GM23338 (cell line): ENCODE results near the gene NPY.

Experiments used
- CREB1 ChIP-seq: fragments of 250-450 bp; sonication (Bioruptor Pico); IDR thresholded peaks from 2 replicates; pipeline ENCODE4 v1.5.0; 2020; ENCODE audit warnings: low read depth, mild to moderate bottlenecking, moderate library complexity
- EZH2 ChIP-seq: fragments of 200-600 bp; sonication (generic); IDR thresholded peaks from one replicate; pipeline ENCODE4 v1.8.0; 2017; ENCODE audit warnings: antibody characterized with exemption, mild to moderate bottlenecking, low read depth; ENCODE audit not compliant: unreplicated experiment
- EZH2phosphoT487 ChIP-seq: fragments of 200-600 bp; sonication (generic); IDR thresholded peaks from one replicate; pipeline ENCODE4 v1.8.1; 2018; ENCODE audit warnings: antibody characterized with exemption; ENCODE audit not compliant: unreplicated experiment
- JUNB ChIP-seq: IDR thresholded peaks from one replicate; pipeline ENCODE4 v1.6.1; 2016; ENCODE audit warnings: antibody characterized with exemption; ENCODE audit not compliant: unreplicated experiment
- NANOG ChIP-seq: IDR thresholded peaks from 2 replicates; pipeline ENCODE4 v1.6.1; 2016; ENCODE audit warnings: antibody characterized with exemption, borderline replicate concordance
- POLR2AphosphoS5 ChIP-seq: IDR thresholded peaks from 2 replicates; pipeline ENCODE4 v1.6.1; 2016; ENCODE audit warnings: antibody characterized with exemption, low read depth
- ZNF114 ChIP-seq: fragments of 250-450 bp; sonication (Bioruptor Pico); IDR thresholded peaks from 2 replicates; pipeline ENCODE4 v1.5.0; 2020; ENCODE audit warnings: mild to moderate bottlenecking, moderate library complexity
- ZNF331 ChIP-seq: fragments of 250-450 bp; sonication (Bioruptor Pico); IDR thresholded peaks from 2 replicates; pipeline ENCODE4 v1.5.0; 2020; ENCODE audit warnings: low read depth, mild to moderate bottlenecking, moderate library complexity
- TF ChIP-seq, protein P1 (sequence below), 2 experiments: fragments of 200-600 bp in 1 of 2; sonication (generic) in 1 of 2; conservative IDR thresholded peaks; 2 replicates each; pipeline versions ENCODE4 v1.5.1 to v1.6.1; 2016 to 2017; ENCODE audit warnings: antibody characterized with exemption in 2 of 2, low read depth in 2 of 2, mild to moderate bottlenecking in 2 of 2, moderate library complexity in 1 of 2
- TF ChIP-seq, protein P2 (sequence below): IDR thresholded peaks from 2 replicates; pipeline ENCODE4 v1.6.1; 2016; ENCODE audit warnings: antibody characterized with exemption
- TF ChIP-seq, protein P3 (sequence below): IDR thresholded peaks from one replicate; pipeline ENCODE4 v1.6.1; 2018; ENCODE audit warnings: antibody characterized with exemption; ENCODE audit not compliant: unreplicated experiment
- TF ChIP-seq, protein P4 (sequence below): fragments of 250-450 bp; sonication (Bioruptor Pico); IDR thresholded peaks from 2 replicates; pipeline ENCODE4 v1.5.0; 2020; ENCODE audit warnings: mild to moderate bottlenecking, moderate library complexity

GRCh38 chr7:24283554-24283896 is 465 bp upstream of the NPY start:
- TF ChIP-seq, protein P1, sequence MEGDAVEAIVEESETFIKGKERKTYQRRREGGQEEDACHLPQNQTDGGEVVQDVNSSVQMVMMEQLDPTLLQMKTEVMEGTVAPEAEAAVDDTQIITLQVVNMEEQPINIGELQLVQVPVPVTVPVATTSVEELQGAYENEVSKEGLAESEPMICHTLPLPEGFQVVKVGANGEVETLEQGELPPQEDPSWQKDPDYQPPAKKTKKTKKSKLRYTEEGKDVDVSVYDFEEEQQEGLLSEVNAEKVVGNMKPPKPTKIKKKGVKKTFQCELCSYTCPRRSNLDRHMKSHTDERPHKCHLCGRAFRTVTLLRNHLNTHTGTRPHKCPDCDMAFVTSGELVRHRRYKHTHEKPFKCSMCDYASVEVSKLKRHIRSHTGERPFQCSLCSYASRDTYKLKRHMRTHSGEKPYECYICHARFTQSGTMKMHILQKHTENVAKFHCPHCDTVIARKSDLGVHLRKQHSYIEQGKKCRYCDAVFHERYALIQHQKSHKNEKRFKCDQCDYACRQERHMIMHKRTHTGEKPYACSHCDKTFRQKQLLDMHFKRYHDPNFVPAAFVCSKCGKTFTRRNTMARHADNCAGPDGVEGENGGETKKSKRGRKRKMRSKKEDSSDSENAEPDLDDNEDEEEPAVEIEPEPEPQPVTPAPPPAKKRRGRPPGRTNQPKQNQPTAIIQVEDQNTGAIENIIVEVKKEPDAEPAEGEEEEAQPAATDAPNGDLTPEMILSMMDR (conservative IDR thresholded peaks at IDR 0.05; ENCODE audit: low read depth in 2 of 2) = no peak
- TF ChIP-seq EZH2 (no peak), POLR2AphosphoS5 (no peak), CREB1 (CRISPR knock-in tag) (no peak), EZH2phosphoT487 (no peak), NANOG (no peak), ZNF114 (CRISPR knock-in tag) (no peak), JUNB (no peak), ZNF331 (CRISPR knock-in tag) (no peak)
- TF ChIP-seq, protein P2, sequence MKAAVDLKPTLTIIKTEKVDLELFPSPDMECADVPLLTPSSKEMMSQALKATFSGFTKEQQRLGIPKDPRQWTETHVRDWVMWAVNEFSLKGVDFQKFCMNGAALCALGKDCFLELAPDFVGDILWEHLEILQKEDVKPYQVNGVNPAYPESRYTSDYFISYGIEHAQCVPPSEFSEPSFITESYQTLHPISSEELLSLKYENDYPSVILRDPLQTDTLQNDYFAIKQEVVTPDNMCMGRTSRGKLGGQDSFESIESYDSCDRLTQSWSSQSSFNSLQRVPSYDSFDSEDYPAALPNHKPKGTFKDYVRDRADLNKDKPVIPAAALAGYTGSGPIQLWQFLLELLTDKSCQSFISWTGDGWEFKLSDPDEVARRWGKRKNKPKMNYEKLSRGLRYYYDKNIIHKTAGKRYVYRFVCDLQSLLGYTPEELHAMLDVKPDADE = no peak
- TF ChIP-seq, protein P3, sequence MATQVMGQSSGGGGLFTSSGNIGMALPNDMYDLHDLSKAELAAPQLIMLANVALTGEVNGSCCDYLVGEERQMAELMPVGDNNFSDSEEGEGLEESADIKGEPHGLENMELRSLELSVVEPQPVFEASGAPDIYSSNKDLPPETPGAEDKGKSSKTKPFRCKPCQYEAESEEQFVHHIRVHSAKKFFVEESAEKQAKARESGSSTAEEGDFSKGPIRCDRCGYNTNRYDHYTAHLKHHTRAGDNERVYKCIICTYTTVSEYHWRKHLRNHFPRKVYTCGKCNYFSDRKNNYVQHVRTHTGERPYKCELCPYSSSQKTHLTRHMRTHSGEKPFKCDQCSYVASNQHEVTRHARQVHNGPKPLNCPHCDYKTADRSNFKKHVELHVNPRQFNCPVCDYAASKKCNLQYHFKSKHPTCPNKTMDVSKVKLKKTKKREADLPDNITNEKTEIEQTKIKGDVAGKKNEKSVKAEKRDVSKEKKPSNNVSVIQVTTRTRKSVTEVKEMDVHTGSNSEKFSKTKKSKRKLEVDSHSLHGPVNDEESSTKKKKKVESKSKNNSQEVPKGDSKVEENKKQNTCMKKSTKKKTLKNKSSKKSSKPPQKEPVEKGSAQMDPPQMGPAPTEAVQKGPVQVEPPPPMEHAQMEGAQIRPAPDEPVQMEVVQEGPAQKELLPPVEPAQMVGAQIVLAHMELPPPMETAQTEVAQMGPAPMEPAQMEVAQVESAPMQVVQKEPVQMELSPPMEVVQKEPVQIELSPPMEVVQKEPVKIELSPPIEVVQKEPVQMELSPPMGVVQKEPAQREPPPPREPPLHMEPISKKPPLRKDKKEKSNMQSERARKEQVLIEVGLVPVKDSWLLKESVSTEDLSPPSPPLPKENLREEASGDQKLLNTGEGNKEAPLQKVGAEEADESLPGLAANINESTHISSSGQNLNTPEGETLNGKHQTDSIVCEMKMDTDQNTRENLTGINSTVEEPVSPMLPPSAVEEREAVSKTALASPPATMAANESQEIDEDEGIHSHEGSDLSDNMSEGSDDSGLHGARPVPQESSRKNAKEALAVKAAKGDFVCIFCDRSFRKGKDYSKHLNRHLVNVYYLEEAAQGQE = no peak
- TF ChIP-seq, protein P4, sequence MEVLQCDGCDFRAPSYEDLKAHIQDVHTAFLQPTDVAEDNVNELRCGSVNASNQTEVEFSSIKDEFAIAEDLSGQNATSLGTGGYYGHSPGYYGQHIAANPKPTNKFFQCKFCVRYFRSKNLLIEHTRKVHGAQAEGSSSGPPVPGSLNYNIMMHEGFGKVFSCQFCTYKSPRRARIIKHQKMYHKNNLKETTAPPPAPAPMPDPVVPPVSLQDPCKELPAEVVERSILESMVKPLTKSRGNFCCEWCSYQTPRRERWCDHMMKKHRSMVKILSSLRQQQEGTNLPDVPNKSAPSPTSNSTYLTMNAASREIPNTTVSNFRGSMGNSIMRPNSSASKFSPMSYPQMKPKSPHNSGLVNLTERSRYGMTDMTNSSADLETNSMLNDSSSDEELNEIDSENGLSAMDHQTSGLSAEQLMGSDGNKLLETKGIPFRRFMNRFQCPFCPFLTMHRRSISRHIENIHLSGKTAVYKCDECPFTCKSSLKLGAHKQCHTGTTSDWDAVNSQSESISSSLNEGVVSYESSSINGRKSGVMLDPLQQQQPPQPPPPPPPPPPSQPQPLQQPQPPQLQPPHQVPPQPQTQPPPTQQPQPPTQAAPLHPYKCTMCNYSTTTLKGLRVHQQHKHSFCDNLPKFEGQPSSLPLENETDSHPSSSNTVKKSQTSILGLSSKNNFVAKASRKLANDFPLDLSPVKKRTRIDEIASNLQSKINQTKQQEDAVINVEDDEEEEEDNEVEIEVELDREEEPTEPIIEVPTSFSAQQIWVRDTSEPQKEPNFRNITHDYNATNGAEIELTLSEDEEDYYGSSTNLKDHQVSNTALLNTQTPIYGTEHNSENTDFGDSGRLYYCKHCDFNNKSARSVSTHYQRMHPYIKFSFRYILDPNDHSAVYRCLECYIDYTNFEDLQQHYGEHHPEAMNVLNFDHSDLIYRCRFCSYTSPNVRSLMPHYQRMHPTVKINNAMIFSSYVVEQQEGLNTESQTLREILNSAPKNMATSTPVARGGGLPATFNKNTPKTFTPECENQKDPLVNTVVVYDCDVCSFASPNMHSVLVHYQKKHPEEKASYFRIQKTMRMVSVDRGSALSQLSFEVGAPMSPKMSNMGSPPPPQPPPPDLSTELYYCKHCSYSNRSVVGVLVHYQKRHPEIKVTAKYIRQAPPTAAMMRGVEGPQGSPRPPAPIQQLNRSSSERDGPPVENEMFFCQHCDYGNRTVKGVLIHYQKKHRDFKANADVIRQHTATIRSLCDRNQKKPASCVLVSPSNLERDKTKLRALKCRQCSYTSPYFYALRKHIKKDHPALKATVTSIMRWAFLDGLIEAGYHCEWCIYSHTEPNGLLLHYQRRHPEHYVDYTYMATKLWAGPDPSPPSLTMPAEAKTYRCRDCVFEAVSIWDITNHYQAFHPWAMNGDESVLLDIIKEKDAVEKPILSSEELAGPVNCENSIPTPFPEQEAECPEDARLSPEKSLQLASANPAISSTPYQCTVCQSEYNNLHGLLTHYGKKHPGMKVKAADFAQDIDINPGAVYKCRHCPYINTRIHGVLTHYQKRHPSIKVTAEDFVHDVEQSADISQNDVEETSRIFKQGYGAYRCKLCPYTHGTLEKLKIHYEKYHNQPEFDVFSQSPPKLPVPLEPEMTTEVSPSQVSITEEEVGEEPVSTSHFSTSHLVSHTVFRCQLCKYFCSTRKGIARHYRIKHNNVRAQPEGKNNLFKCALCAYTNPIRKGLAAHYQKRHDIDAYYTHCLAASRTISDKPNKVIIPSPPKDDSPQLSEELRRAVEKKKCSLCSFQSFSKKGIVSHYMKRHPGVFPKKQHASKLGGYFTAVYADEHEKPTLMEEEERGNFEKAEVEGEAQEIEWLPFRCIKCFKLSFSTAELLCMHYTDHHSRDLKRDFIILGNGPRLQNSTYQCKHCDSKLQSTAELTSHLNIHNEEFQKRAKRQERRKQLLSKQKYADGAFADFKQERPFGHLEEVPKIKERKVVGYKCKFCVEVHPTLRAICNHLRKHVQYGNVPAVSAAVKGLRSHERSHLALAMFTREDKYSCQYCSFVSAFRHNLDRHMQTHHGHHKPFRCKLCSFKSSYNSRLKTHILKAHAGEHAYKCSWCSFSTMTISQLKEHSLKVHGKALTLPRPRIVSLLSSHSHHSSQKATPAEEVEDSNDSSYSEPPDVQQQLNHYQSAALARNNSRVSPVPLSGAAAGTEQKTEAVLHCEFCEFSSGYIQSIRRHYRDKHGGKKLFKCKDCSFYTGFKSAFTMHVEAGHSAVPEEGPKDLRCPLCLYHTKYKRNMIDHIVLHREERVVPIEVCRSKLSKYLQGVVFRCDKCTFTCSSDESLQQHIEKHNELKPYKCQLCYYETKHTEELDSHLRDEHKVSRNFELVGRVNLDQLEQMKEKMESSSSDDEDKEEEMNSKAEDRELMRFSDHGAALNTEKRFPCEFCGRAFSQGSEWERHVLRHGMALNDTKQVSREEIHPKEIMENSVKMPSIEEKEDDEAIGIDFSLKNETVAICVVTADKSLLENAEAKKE (CRISPR knock-in tag) = no peak
